AG09319 (cell line): ENCODE results near the gene VAV2.

Experiments used
- DNase-seq: peaks from one replicate; pipeline ENCODE4 v3.0.0-alpha.2; 2010; ENCODE audit warnings: low read depth; ENCODE audit errors: extremely low read depth
- CTCF ChIP-seq: IDR thresholded peaks from 2 replicates; pipeline ENCODE4 v1.5.1; 2011; ENCODE audit warnings: low read depth, mild to moderate bottlenecking, inconsistent platforms, low read length, moderate library complexity

Gene VAV2

GRCh38 chr9:133932181-133932580, 59.9 kb downstream of the VAV2 start:
- DNase-seq, result no peak
- TF ChIP-seq CTCF, result no peak

GRCh38 chr9:133930682-133931485, 61.2 kb downstream of the VAV2 start:
- no peak for DNase-seq
- no peak for TF ChIP-seq CTCF

GRCh38 chr9:133930046-133930681, 62.0 kb downstream of the VAV2 start:
- DNase-seq, result no peak
- no peak for TF ChIP-seq CTCF

GRCh38 chr9:133929599-133929998, 62.5 kb downstream of the VAV2 start:
- no peak for DNase-seq
- TF ChIP-seq CTCF, result no peak

- no peak for DNase-seq
- no peak for TF ChIP-seq CTCF
These were observed 63.8 kb downstream of the VAV2 start for GRCh38 chr9:133928248-133928764.

- no peak for DNase-seq
- no peak for TF ChIP-seq CTCF
These were observed 65.1 kb downstream of the VAV2 start for GRCh38 chr9:133927041-133927440.

- DNase-seq, result no peak
- TF ChIP-seq CTCF, result no peak
These were observed 65.8 kb downstream of the VAV2 start for GRCh38 chr9:133926165-133926856.
